ENCODE results near the gene UBE3B. TPM values are rescaled to one million over a fixed set of nuclear protein-coding genes. Genes with fewer than 3 reads are reported as not detected.

UBE3B gene
- total RNA-seq, 1 experiment from 2014 or later: 25.7 TPM

DNA sequence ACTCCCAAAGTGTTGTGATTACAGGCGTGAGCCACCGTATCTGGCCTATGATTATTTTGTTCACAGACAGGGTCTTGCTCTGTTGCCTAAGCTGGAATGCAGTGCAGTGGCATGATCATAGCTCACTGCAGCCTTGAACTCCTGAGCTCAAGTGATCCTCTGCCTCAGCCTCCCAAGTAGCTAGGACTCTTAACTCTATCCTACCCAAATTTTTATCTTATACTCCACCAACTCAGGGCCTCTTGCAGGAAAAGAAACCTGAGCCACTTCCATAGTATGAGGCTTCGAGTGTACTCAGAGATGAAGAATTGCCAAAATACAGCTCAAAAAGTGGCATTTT, 95.0 kb downstream of the UBE3B start:
- no TSS peak for BruUV-seq (replicated peaks)
- H3K4me3 ChIP-seq (ENCODE audit: low read length): peak overlapping the region; percentile 81
- no peak for ATAC-seq
- ChIA-PET POLR2A (ENCODE audit: unreplicated experiment) (interaction anchor here (0.6 to 0.7 kb wide), 2 partner anchors 9 to 13 kb away, joined by 6 to 12 read pairs; no protein-coding TSS in a partner anchor), CTCF (no interaction called here)
- peak overlapping the region; percentile 78; the same call in 1 of the 2 replicates for H2AFZ ChIP-seq (ENCODE audit: low read length)
- TF ChIP-seq CTCF (conservative IDR thresholded peaks at IDR 0.05; ENCODE audit: low read depth, low read length) (no peak), EZH2phosphoT487 (IDR thresholded peaks at IDR 0.05; ENCODE audit: borderline replicate concordance, low read length) (no peak), EZH2 (IDR thresholded peaks at IDR 0.05; ENCODE audit: low read length, unreplicated experiment) (no peak)
- H3K36me3 ChIP-seq (ENCODE audit: low read depth, low read length): peaks cover 18% of the 10 kb centered on the region
- intact Hi-C loops (cut with micrococcal nuclease): loop anchor here (2.0 kb wide), 1 partner anchor 54 kb away; no protein-coding TSS in a partner anchor
- H3K4me1 ChIP-seq (ENCODE audit: insufficient read depth, low read length): peaks cover 16% of the 10 kb centered on the region
- H3K9ac ChIP-seq (ENCODE audit: low read length): peak overlapping the region; percentile 81
- H3K4me2 ChIP-seq (ENCODE audit: low read length): peak overlapping the region; percentile 78
- H3K27ac ChIP-seq (ENCODE audit: low read length): peak overlapping the region; percentile 57; the same call in 1 of the 2 replicates
- no peaks in the 10 kb centered on the region for H3K27me3 ChIP-seq (ENCODE audit: low read length)
- H3K9me2 ChIP-seq (replicated peaks; ENCODE audit: low read length): no peaks in the 10 kb centered on the region
- H4K20me1 ChIP-seq (ENCODE audit: low read length): no peaks in the 10 kb centered on the region
- H3K79me2 ChIP-seq (ENCODE audit: low read length): peaks cover 18% of the 10 kb centered on the region
- no peak for DNase-seq
- H3K9me3 ChIP-seq (ENCODE audit: low read length): no peaks in the 10 kb centered on the region
- no peaks in the 10 kb centered on the region for H3F3A ChIP-seq (ENCODE audit: low read length, unreplicated experiment)

DNA sequence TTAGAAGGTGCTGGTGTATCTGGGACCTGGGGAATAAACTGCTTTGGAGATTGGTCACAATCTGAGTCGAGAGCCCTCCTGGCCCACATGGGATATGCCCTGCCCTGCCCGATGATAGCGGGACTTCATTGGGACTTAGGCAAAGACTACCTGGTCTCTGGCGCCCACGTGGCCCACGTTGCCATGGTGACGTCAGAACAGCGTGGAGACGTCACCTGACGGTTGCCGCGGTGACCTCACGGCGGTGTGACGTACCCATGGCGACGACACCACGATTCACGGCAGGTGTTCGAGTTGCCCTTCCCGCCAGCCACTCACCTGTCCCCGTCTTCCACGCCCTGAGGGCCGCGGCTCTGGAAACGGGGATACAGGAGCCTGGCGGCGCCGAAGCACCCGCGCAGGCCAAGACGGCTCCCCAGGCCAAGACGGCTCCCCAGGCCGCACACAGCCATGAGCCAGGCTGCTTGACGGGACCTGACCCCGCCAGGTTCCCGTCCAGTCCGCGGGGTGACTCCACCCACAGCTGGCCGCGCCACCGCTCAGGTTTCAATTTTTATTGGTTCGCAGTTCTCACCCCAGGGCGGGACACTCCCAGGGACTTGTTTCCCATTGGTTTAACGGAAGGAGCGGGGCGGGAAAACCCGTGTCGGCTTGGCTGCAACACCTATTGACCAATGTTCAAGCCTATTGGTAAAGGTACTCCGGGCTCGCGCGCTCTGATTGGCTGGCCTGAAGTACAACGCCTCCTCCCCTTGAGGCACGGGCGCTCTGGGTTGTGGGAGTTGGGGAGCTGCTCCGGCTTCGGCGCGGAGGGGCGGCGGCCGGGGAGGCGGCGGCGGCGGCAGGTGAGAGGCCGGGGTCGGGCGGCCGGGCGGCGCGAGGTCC, 95.8 kb downstream of the UBE3B start, which contains the start of the genes MMAB and MVK:
Gene MMAB (minus strand): TSS at position 476 of the 885 bp plus-strand sequence. CDS start 24 bp downstream, at position 452.
Gene MVK (plus strand): TSS at position 766 of the 885 bp plus-strand sequence. CDS start 1,029 bp downstream, outside the sequence.
- H3K4me2 ChIP-seq (ENCODE audit: low read length): peak within 1 kb of the TSS; percentile 93
- H3K36me3 ChIP-seq (ENCODE audit: low read depth, low read length): peaks cover 23% of the 10 kb centered on the region
- no peaks in the 10 kb centered on the region for H3K27me3 ChIP-seq (ENCODE audit: low read length)
- peaks cover 18% of the 10 kb centered on the region for H3K79me2 ChIP-seq (ENCODE audit: low read length)
- no peaks in the 10 kb centered on the region for H3F3A ChIP-seq (ENCODE audit: low read length, unreplicated experiment)
- H3K4me1 ChIP-seq (ENCODE audit: insufficient read depth, low read length): peaks cover 16% of the 10 kb centered on the region
- H3K27ac ChIP-seq (ENCODE audit: low read length): peak within 1 kb of the TSS; percentile 57
- ChIA-PET POLR2A (ENCODE audit: unreplicated experiment) (interaction anchor here (0.5 to 0.6 kb wide), 4 partner anchors 8 to 200 kb away, joined by 3 to 4 read pairs (median 3); no protein-coding TSS in a partner anchor), CTCF (interaction anchor here (0.6 to 1.2 kb wide), 6 partner anchors 19 to 202 kb away, joined by 3 to 10 read pairs (median 6); no protein-coding TSS in a partner anchor)
- peak within 1 kb of the TSS; percentile 81 for H3K9ac ChIP-seq (ENCODE audit: low read length)
- no peak for TF ChIP-seq CTCF (conservative IDR thresholded peaks at IDR 0.05; ENCODE audit: low read depth, low read length)
- TF ChIP-seq EZH2phosphoT487 (IDR thresholded peaks at IDR 0.05; ENCODE audit: borderline replicate concordance, low read length): no peak
- TF ChIP-seq EZH2 (IDR thresholded peaks at IDR 0.05; ENCODE audit: low read length, unreplicated experiment): no peak
- intact Hi-C loops (cut with micrococcal nuclease): loop anchor here (1.0 to 2.0 kb wide), 3 partner anchors 54 to 140 kb away; partner anchors contain the start of gene FAM222A
- BruUV-seq (replicated peaks): TSS peak; percentile 72
- no peaks in the 10 kb centered on the region for H3K9me2 ChIP-seq (replicated peaks; ENCODE audit: low read length)
- peak within 1 kb of the TSS; percentile 81 for H3K4me3 ChIP-seq (ENCODE audit: low read length)
- DNase-seq (peak; percentile 100), ATAC-seq (peak; percentile 96)
- H4K20me1 ChIP-seq (ENCODE audit: low read length): no peaks in the 10 kb centered on the region
- peak within 1 kb of the TSS; percentile 78 for H2AFZ ChIP-seq (ENCODE audit: low read length)
- no peaks in the 10 kb centered on the region for H3K9me3 ChIP-seq (ENCODE audit: low read length)

Data from PC-3 (cell line).